PC-3 (cell line): ENCODE results near the gene SGCG. TPM values are rescaled to one million over a fixed set of nuclear protein-coding genes. Genes with fewer than 3 reads are reported as not detected.

Experiments used
- ATAC-seq: fragments of 200-7000 bp; cut with Tn5 transposase; 2 replicates; pipeline ENCODE4 v1.9.1; 2020; ENCODE audit warnings: mild to moderate bottlenecking, moderate library complexity
- BruUV-seq: library from RNA; stranded (reverse); fragments of 400-500 nt; replicated peaks from 2 replicates; lab custom pipeline; 2021; lab: Mats Ljungman, UMichigan
- CTCF ChIA-PET: fragments of 300-600 bp; sonication (Branson Sonifier 250); formaldehyde crosslinking; loops from one replicate; lab custom pipeline; 2022; ENCODE audit warnings: antibody characterized with exemption; lab: Charles Lee
- POLR2A ChIA-PET: fragments of 300-600 bp; sonication (Branson Sonifier 250); formaldehyde crosslinking; loops from one replicate; lab custom pipeline; 2022; ENCODE audit warnings: antibody characterized with exemption; ENCODE audit not compliant: unreplicated experiment; lab: Charles Lee
- DNase-seq: peaks from one replicate; pipeline ENCODE4 v3.0.0-alpha.2; 2015
- H2AFZ ChIP-seq: fragments of 300-600 bp; sonication (generic); 2 replicates; pipeline ENCODE4 v1.6.0; 2016; ENCODE audit warnings: antibody characterized with exemption, low read length
- H3F3A ChIP-seq: fragments of 300-600 bp; sonication (generic); one replicate; pipeline ENCODE4 v1.6.0; 2017; ENCODE audit warnings: antibody characterized with exemption, low read length, control low read depth, mild to moderate bottlenecking; ENCODE audit not compliant: unreplicated experiment
- H3K27ac ChIP-seq: fragments of 300-600 bp; sonication (generic); 2 replicates; pipeline ENCODE4 v1.5.1; 2016; ENCODE audit warnings: mild to moderate bottlenecking, low read length
- H3K27me3 ChIP-seq: fragments of 300-600 bp; sonication (generic); 2 replicates; pipeline ENCODE4 v1.6.1; 2016; ENCODE audit warnings: low read length, mixed read lengths
- H3K36me3 ChIP-seq: fragments of 300-600 bp; sonication (generic); 2 replicates; pipeline ENCODE4 v1.6.1; 2016; ENCODE audit warnings: low read depth, mixed run types, low read length, mixed read lengths
- H3K4me1 ChIP-seq: fragments of 300-600 bp; sonication (generic); 2 replicates; pipeline ENCODE4 v1.5.1; 2016; ENCODE audit warnings: low read length; ENCODE audit not compliant: insufficient read depth
- H3K4me2 ChIP-seq: fragments of 300-600 bp; sonication (generic); 2 replicates; pipeline ENCODE4 v1.6.0; 2016; ENCODE audit warnings: low read length
- H3K4me3 ChIP-seq: fragments of 300-600 bp; sonication (generic); 2 replicates; pipeline ENCODE4 v1.5.1; 2016; ENCODE audit warnings: mild to moderate bottlenecking, low read length, mixed read lengths
- H3K79me2 ChIP-seq: fragments of 300-600 bp; sonication (generic); 2 replicates; pipeline ENCODE4 v1.6.1; 2017; ENCODE audit warnings: low read length, mixed read lengths
- H3K9ac ChIP-seq: fragments of 300-600 bp; sonication (generic); 2 replicates; pipeline ENCODE4 v1.6.0; 2016; ENCODE audit warnings: mild to moderate bottlenecking, low read length
- H3K9me2 ChIP-seq: fragments of 300-600 bp; sonication (generic); replicated peaks from 2 replicates; pipeline ENCODE4 v1.6.1; 2016; ENCODE audit warnings: mixed run types, low read length, mixed read lengths
- H3K9me3 ChIP-seq: fragments of 300-600 bp; sonication (generic); 2 replicates; pipeline ENCODE4 v1.6.1; 2016; ENCODE audit warnings: low read length, mixed read lengths
- H4K20me1 ChIP-seq: fragments of 300-600 bp; sonication (generic); 2 replicates; pipeline ENCODE4 v1.6.1; 2016; ENCODE audit warnings: low read length, mixed read lengths
- CTCF ChIP-seq: fragments of 300-600 bp; sonication (generic); conservative IDR thresholded peaks from 2 replicates; pipeline ENCODE4 v1.5.1; 2017; ENCODE audit warnings: antibody characterized with exemption, low read depth, mild to moderate bottlenecking, low read length
- EZH2 ChIP-seq: fragments of 300-600 bp; sonication (generic); IDR thresholded peaks from one replicate; pipeline ENCODE4 v1.6.1; 2017; ENCODE audit warnings: antibody characterized with exemption, mild to moderate bottlenecking, low read length; ENCODE audit not compliant: unreplicated experiment
- EZH2phosphoT487 ChIP-seq: fragments of 300-600 bp; sonication (generic); IDR thresholded peaks from 2 replicates; pipeline ENCODE4 v1.6.1; 2018; ENCODE audit warnings: mild to moderate bottlenecking, antibody characterized with exemption, low read length, borderline replicate concordance
- intact Hi-C: fragments of 100-400 bp; cut with micrococcal nuclease; formaldehyde crosslinking; loops from 2 replicates; pipeline ENCODE4 v1.9.0; 2023
- total RNA-seq: library from RNA; depleted of rRNA; stranded (reverse); fragments of >200 nt; gene quantifications from 2 replicates; pipeline ENCODE4 v1.2.3, GENCODE V29; 2014

Gene SGCG
- total RNA-seq, 1 experiment from 2014 or later, result not detected

GRCh38 chr13:23159760-23160637, 20.8 kb upstream of the SGCG start:
- intact Hi-C loops, result no loop called here
- BruUV-seq, result no TSS peak
- no peaks in the 10 kb centered on the region for H3F3A ChIP-seq

GRCh38 chr13:23160638-23161480, 19.9 kb upstream of the SGCG start:
- no peaks in the 10 kb centered on the region for H3K4me1 ChIP-seq
- H3K27me3 ChIP-seq, result peaks cover 46% of the 10 kb centered on the region
- POLR2A ChIA-PET, result no interaction called here
- H3K9me2 ChIP-seq, result no peaks in the 10 kb centered on the region
- intact Hi-C loops, result no loop called here
- no peak for TF ChIP-seq EZH2phosphoT487
- TF ChIP-seq CTCF, result peak; percentile 43
- no peak for TF ChIP-seq EZH2
- CTCF ChIA-PET, result no interaction called here
- H4K20me1 ChIP-seq, result no peaks in the 10 kb centered on the region
- DNase-seq, result peak; percentile 12
- H3K36me3 ChIP-seq, result no peaks in the 10 kb centered on the region
- BruUV-seq, result no TSS peak
- no peak for ATAC-seq
- H3K9ac ChIP-seq, result no peak overlapping the region
- H3K9me3 ChIP-seq, result no peaks in the 10 kb centered on the region
- no peak overlapping the region for H3K4me2 ChIP-seq
- no peak overlapping the region for H2AFZ ChIP-seq
- no peaks in the 10 kb centered on the region for H3F3A ChIP-seq
- H3K4me3 ChIP-seq, result no peak overlapping the region
- H3K79me2 ChIP-seq, result no peaks in the 10 kb centered on the region
- H3K27ac ChIP-seq, result no peak overlapping the region

More at GRCh38 chr13:23159760-23160637, 20.8 kb upstream of the SGCG start:
- no peak for DNase-seq
- peaks cover 46% of the 10 kb centered on the region for H3K27me3 ChIP-seq
- H2AFZ ChIP-seq, result no peak overlapping the region
- no peak for TF ChIP-seq EZH2phosphoT487
- no peak for TF ChIP-seq CTCF
- no peak for TF ChIP-seq EZH2
- H3K4me1 ChIP-seq, result no peaks in the 10 kb centered on the region
- H4K20me1 ChIP-seq, result no peaks in the 10 kb centered on the region
- H3K4me3 ChIP-seq, result no peak overlapping the region
- ChIA-PET POLR2A (no interaction called here), CTCF (no interaction called here)
- no peak overlapping the region for H3K9ac ChIP-seq
- H3K9me2 ChIP-seq, result no peaks in the 10 kb centered on the region
- no peaks in the 10 kb centered on the region for H3K36me3 ChIP-seq
- H3K9me3 ChIP-seq, result no peaks in the 10 kb centered on the region
- ATAC-seq, result no peak
- no peaks in the 10 kb centered on the region for H3K79me2 ChIP-seq
- H3K27ac ChIP-seq, result no peak overlapping the region
- no peak overlapping the region for H3K4me2 ChIP-seq
